Naive thymus-derived CD4-positive, alpha-beta T cell (primary cell): Measurements from ENCODE around the gene GOT1. TPM values are rescaled to one million over a fixed set of nuclear protein-coding genes. Genes with fewer than 3 reads are reported as not detected.

Source experiments
- ATAC-seq: fragments of 150-1000 bp; cut with Tn5 transposase; 2 replicates; pipeline ENCODE4 v1.10.0; 2021; ENCODE audit warnings: mild to moderate bottlenecking, moderate library complexity
- CTCF ChIA-PET: fragments of 350-600 bp; sonication (Branson Sonifier 250); formaldehyde crosslinking; loops from one replicate; lab custom pipeline; 2021; ENCODE audit warnings: antibody characterized with exemption; lab: Charles Lee
- POLR2A ChIA-PET: fragments of 350-600 bp; sonication (Branson Sonifier 250); formaldehyde crosslinking; loops from one replicate; lab custom pipeline; 2021; ENCODE audit warnings: antibody characterized with exemption, inconsistent platforms; lab: Charles Lee
- DNase-seq, 9 donors: peaks; one replicate each; pipeline versions ENCODE4 v3.0.0 to v3.0.0-alpha.2; 2020 to 2022; ENCODE audit warnings: mixed read lengths in 1 of 9
- H3K27ac ChIP-seq: one replicate; pipeline ENCODE4 v1.7.0; 2013; ENCODE audit warnings: mild to moderate bottlenecking, low read depth, low read length, moderate library complexity
- H3K27me3 ChIP-seq, 2 donors: one replicate each; pipeline ENCODE4 v1.7.0; 2013; ENCODE audit warnings: low read length in 2 of 2, mild to moderate bottlenecking in 2 of 2, moderate library complexity in 2 of 2; ENCODE audit not compliant: control insufficient read depth in 2 of 2, insufficient read depth in 2 of 2
- H3K36me3 ChIP-seq, 3 experiments: 1 replicate in 2 of 3; 2 replicates in 1 of 3; pipeline ENCODE4 v1.7.0; 2013; ENCODE audit warnings: low read length in 3 of 3, mild to moderate bottlenecking in 3 of 3, moderate library complexity in 1 of 3; ENCODE audit not compliant: insufficient read depth in 3 of 3, control insufficient read depth in 2 of 3
- H3K4me1 ChIP-seq, 2 donors: one replicate each; pipeline ENCODE4 v1.7.0; 2013; ENCODE audit warnings: low read length in 2 of 2, mild to moderate bottlenecking in 2 of 2, moderate library complexity in 1 of 2; ENCODE audit not compliant: control insufficient read depth in 2 of 2, insufficient read depth in 2 of 2
- H3K4me3 ChIP-seq: 2 replicates; pipeline ENCODE4 v1.7.0; 2013; ENCODE audit warnings: mild to moderate bottlenecking, low read length
- H3K9me3 ChIP-seq, 3 experiments: 1 replicate in 2 of 3; 2 replicates in 1 of 3; pipeline ENCODE4 v1.7.0; 2013; ENCODE audit warnings: low read length in 3 of 3; ENCODE audit not compliant: control insufficient read depth in 2 of 3
- H3K27ac Mint-ChIP-seq, 9 donors: one replicate each; pipeline ENCODE4 v1.8.0; 2020 to 2022; ENCODE audit warnings: mixed read lengths in 9 of 9, mild to moderate bottlenecking in 8 of 9, moderate library complexity in 5 of 9, inconsistent platforms in 2 of 9
- H3K27me3 Mint-ChIP-seq, 5 donors: one replicate each; pipeline ENCODE4 v1.8.0; 2021 to 2022; ENCODE audit warnings: mixed read lengths in 5 of 5, mild to moderate bottlenecking in 1 of 5
- H3K36me3 Mint-ChIP-seq, 5 donors: one replicate each; pipeline ENCODE4 v1.8.0; 2020 to 2022; ENCODE audit warnings: mixed read lengths in 5 of 5, mild to moderate bottlenecking in 3 of 5, inconsistent platforms in 1 of 5
- H3K4me1 Mint-ChIP-seq, 7 donors: one replicate each; pipeline ENCODE4 v1.8.0; 2020 to 2022; ENCODE audit warnings: mixed read lengths in 7 of 7, mild to moderate bottlenecking in 3 of 7, inconsistent platforms in 1 of 7
- H3K4me3 Mint-ChIP-seq, 10 donors: one replicate each; pipeline ENCODE4 v1.8.0; 2020 to 2022; ENCODE audit warnings: mild to moderate bottlenecking in 10 of 10, mixed read lengths in 10 of 10, moderate library complexity in 6 of 10, inconsistent platforms in 2 of 10
- H3K9me3 Mint-ChIP-seq, 11 donors: one replicate each; pipeline ENCODE4 v1.8.0; 2020 to 2022; ENCODE audit warnings: mixed read lengths in 11 of 11, mild to moderate bottlenecking in 4 of 11, inconsistent platforms in 1 of 11, moderate library complexity in 1 of 11
- intact Hi-C, 2 donors: fragments of 100-400 bp; cut with micrococcal nuclease; formaldehyde crosslinking; loops; one replicate each; pipeline ENCODE4 v1.15.1; 2023
- polyA plus RNA-seq, 2 donors: library from polyadenylated mRNA; unstranded; fragments of 300-500 nt; fragmentation: Illumina TruSeq; gene quantifications; one replicate each; pipeline ENCODE4 v1.2.3, GENCODE V29; 2021
- total RNA-seq, 6 experiments: library from RNA in 5 of 6; stranded (reverse) in 5 of 6; gene quantifications; 1 replicate in 5 of 6; 2 replicates in 1 of 6; pipeline ENCODE4 v1.2.3 and lab custom pipeline; 2021 to 2026

Gene GOT1
- total and polyA plus RNA-seq, 7 experiments from 2014 or later, result 8.0 to 22.2 (median 12.2) TPM

GRCh38 chr10:99450624-99451498 is 20.4 kb upstream of the GOT1 start:
- Mint-ChIP-seq H3K27ac (no peak overlapping the region), H3K36me3 (no peaks in the 10 kb centered on the region), H3K9me3 (no peaks in the 10 kb centered on the region), H3K27me3 (peaks cover 20 to 65% (median 37%) of the 10 kb centered on the region in 5 donors), H3K4me3 (no peak overlapping the region), H3K4me1 (no peaks in the 10 kb centered on the region)
- ATAC-seq (no peak), DNase-seq (no peak)
- intact Hi-C loops, result no loop called here
- ChIA-PET POLR2A (no interaction called here), CTCF (interaction anchor here (0.6 kb wide), 1 partner anchor 158 kb away, joined by 3 read pairs; no protein-coding TSS in a partner anchor)
- Histone ChIP-seq H3K36me3 (no peaks in the 10 kb centered on the region), H3K27me3 (no peaks in the 10 kb centered on the region), H3K9me3 (no peaks in the 10 kb centered on the region), H3K27ac (no peak overlapping the region), H3K4me1 (no peaks in the 10 kb centered on the region), H3K4me3 (no peak overlapping the region)

- H3K9me3 Mint-ChIP-seq, result no peaks in the 10 kb centered on the region
- H3K36me3 Mint-ChIP-seq, result no peaks in the 10 kb centered on the region
- peaks cover 20 to 60% (median 36%) of the 10 kb centered on the region in 5 donors for H3K27me3 Mint-ChIP-seq
- ChIA-PET CTCF (interaction anchor here (0.6 kb wide), 1 partner anchor 157 kb away, joined by 3 read pairs; no protein-coding TSS in a partner anchor), POLR2A (no interaction called here)
- Histone ChIP-seq H3K27me3 (no peaks in the 10 kb centered on the region), H3K4me3 (no peak overlapping the region), H3K27ac (no peak overlapping the region), H3K4me1 (no peaks in the 10 kb centered on the region), H3K9me3 (no peaks in the 10 kb centered on the region), H3K36me3 (no peaks in the 10 kb centered on the region)
- DNase-seq (no peak), ATAC-seq (no peak)
- no peaks in the 10 kb centered on the region for H3K4me1 Mint-ChIP-seq
- H3K4me3 Mint-ChIP-seq, result no peak overlapping the region
- no peak overlapping the region for H3K27ac Mint-ChIP-seq
- intact Hi-C loops, result no loop called here
Observed at GRCh38 chr10:99450156-99450555, 19.7 kb upstream of the GOT1 start.

- Histone ChIP-seq H3K36me3 (no peaks in the 10 kb centered on the region), H3K9me3 (no peaks in the 10 kb centered on the region), H3K4me3 (no peak overlapping the region), H3K4me1 (no peaks in the 10 kb centered on the region), H3K27me3 (no peaks in the 10 kb centered on the region), H3K27ac (no peak overlapping the region)
- intact Hi-C loops, result no loop called here
- no peak overlapping the region for H3K4me3 Mint-ChIP-seq
- CTCF ChIA-PET, result no interaction called here
- POLR2A ChIA-PET, result no interaction called here
- DNase-seq, result no peak
- no peak overlapping the region for H3K27ac Mint-ChIP-seq
- ATAC-seq, result no peak
- H3K36me3 Mint-ChIP-seq, result no peaks in the 10 kb centered on the region
- peaks cover 20 to 54% (median 33%) of the 10 kb centered on the region in 5 donors for H3K27me3 Mint-ChIP-seq
- no peaks in the 10 kb centered on the region for H3K4me1 Mint-ChIP-seq
- H3K9me3 Mint-ChIP-seq, result no peaks in the 10 kb centered on the region
Observed at GRCh38 chr10:99449023-99449422, 18.6 kb upstream of the GOT1 start.

- intact Hi-C loops, result no loop called here
- Histone ChIP-seq H3K9me3 (no peaks in the 10 kb centered on the region), H3K4me3 (no peak overlapping the region), H3K27me3 (no peaks in the 10 kb centered on the region), H3K27ac (no peak overlapping the region), H3K36me3 (no peaks in the 10 kb centered on the region), H3K4me1 (no peaks in the 10 kb centered on the region)
- H3K27ac Mint-ChIP-seq, result no peak overlapping the region
- ChIA-PET CTCF (interaction anchor here (0.9 kb wide), 1 partner anchor 9 kb away, joined by 3 read pairs; no protein-coding TSS in a partner anchor), POLR2A (no interaction called here)
- DNase-seq, result no peak
- no peaks in the 10 kb centered on the region for H3K9me3 Mint-ChIP-seq
- no peaks in the 10 kb centered on the region for H3K4me1 Mint-ChIP-seq
- no peak for ATAC-seq
- H3K36me3 Mint-ChIP-seq, result no peaks in the 10 kb centered on the region
- H3K4me3 Mint-ChIP-seq, result no peak overlapping the region
- H3K27me3 Mint-ChIP-seq, result peaks cover 0 to 22% (median 8%) of the 10 kb centered on the region in 5 donors
Observed at GRCh38 chr10:99444383-99445045, 14.1 kb upstream of the GOT1 start.

- Histone ChIP-seq H3K9me3 (no peaks in the 10 kb centered on the region), H3K4me3 (no peak overlapping the region), H3K4me1 (no peaks in the 10 kb centered on the region), H3K27ac (no peak overlapping the region), H3K36me3 (no peaks in the 10 kb centered on the region), H3K27me3 (no peaks in the 10 kb centered on the region)
- H3K9me3 Mint-ChIP-seq, result no peaks in the 10 kb centered on the region
- ATAC-seq (no peak), DNase-seq (no peak)
- intact Hi-C loops, result no loop called here
- H3K4me1 Mint-ChIP-seq, result no peaks in the 10 kb centered on the region
- H3K27me3 Mint-ChIP-seq, result peaks cover 0 to 13% (median 4%) of the 10 kb centered on the region in 5 donors
- ChIA-PET CTCF (no interaction called here), POLR2A (no interaction called here)
- no peaks in the 10 kb centered on the region for H3K36me3 Mint-ChIP-seq
- H3K27ac Mint-ChIP-seq, result no peak overlapping the region
- no peak overlapping the region for H3K4me3 Mint-ChIP-seq
Observed at GRCh38 chr10:99443500-99443899, 13.1 kb upstream of the GOT1 start.

GRCh38 chr10:99442394-99442793 is 12.0 kb upstream of the GOT1 start:
- Mint-ChIP-seq H3K4me3 (no peak overlapping the region), H3K36me3 (no peaks in the 10 kb centered on the region), H3K4me1 (no peaks in the 10 kb centered on the region), H3K27me3 (peaks cover 0 to 7% (median 3%) of the 10 kb centered on the region in 5 donors), H3K9me3 (no peaks in the 10 kb centered on the region), H3K27ac (no peak overlapping the region)
- ATAC-seq (no peak), DNase-seq (no peak)
- intact Hi-C loops, result no loop called here
- POLR2A ChIA-PET, result interaction anchor here (0.8 kb wide), 1 partner anchor 11 kb away, joined by 3 read pairs; no protein-coding TSS in a partner anchor
- H3K27me3 ChIP-seq, result no peaks in the 10 kb centered on the region
- H3K27ac ChIP-seq, result no peak overlapping the region
- no peaks in the 10 kb centered on the region for H3K36me3 ChIP-seq
- H3K4me3 ChIP-seq, result no peak overlapping the region
- CTCF ChIA-PET, result interaction anchor here (1.3 kb wide), 1 partner anchor 16 kb away, joined by 3 read pairs; no protein-coding TSS in a partner anchor
- H3K9me3 ChIP-seq, result no peaks in the 10 kb centered on the region
- no peaks in the 10 kb centered on the region for H3K4me1 ChIP-seq
